Endometrial microvascular endothelial cells (primary cell): Measurements from ENCODE around the gene MYRFL. TPM values are rescaled to one million over a fixed set of nuclear protein-coding genes. Genes with fewer than 3 reads are reported as not detected.
"Not testable (repeated sequence)": the region's sequence is repeated elsewhere in the genome, so short reads cannot be mapped to it uniquely, and the experiment has no call there.

Source experiments
- in situ Hi-C: cut with HindIII; loops from 2 replicates; pipeline ENCODE4 v1.10.0; 2017; ENCODE audit warnings: low sequenced_read_pairs, low pct_unique_long_range_greater_than_20kb; ENCODE audit errors: inconsistent ontology term
- total RNA-seq: library from RNA; depleted of rRNA; stranded (reverse); fragments of >200 nt; gene quantifications from one replicate; pipeline ENCODE4 v1.2.3, GENCODE V29; 2015; ENCODE audit errors: inconsistent ontology term

MYRFL gene
- not detected for total RNA-seq

- in situ Hi-C loops: no loop called here
Observed at GRCh38 chr12:69824966-69825560, at the start of gene MYRFL. Gene MYRFL, plus strand, starts transcription at chr12:69825227. Its CDS starts 291 bp downstream, at chr12:69825518.

DNA sequence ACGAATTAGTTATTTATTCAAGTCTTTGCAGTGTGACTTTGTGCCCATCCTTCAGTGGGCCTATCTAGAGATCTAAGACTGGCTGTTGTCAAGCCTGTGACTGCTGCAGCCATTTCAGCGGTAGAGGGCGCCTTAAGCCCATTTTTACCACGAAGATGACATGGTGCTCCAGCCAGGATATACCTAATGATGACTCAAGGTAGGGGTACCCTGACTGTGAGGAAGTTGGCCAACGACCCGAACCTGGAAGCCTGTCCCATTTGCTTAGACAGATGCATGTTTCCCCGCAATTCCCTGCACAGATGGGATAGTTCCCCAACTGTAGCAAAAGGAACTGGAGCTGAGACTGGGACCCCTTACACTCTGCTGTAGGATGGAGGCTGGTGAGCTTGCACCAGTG, 45.1 kb upstream of the MYRFL start:
- in situ Hi-C loops: no loop called here

DNA sequence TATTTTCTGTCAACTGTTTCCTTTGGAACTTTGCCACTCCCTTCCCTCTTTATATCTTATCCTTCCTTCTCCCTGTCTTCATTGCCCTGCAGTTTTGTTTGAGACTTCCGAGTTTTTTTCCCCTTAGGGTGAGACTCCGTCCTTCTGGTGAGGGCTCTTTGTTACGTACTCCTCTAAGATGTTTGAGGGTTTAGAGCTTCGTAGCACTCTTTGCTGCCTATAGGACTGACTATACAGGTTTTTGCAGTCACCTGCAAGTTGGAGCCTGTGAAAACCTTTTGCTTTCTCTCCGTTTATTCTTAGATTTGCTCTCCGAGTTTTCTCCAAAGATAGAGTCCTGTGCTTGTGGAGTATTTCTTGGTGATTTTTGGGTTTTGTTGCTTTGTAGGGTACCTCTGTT, 41.7 kb upstream of the MYRFL start:
- in situ Hi-C loops: no loop called here

DNA sequence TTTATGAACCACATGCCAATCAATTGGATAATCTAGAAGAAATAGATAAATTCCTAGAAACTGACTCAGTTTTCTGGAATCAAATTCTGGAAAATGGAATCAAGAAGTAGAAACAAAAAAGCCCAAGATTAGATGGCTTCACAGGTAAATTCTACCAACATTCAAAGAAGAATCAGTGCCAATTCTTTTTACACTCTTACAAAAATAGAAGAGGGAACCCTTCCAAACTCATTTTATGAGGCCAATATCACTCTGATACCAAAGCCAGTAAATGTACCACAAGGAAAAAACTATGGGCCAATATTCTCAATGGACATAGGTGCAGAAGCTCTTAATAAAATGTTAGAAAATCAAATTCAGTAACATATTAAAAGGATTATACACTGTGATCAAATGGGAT, 35.7 kb upstream of the MYRFL start:
- in situ Hi-C loops: no loop called here

DNA sequence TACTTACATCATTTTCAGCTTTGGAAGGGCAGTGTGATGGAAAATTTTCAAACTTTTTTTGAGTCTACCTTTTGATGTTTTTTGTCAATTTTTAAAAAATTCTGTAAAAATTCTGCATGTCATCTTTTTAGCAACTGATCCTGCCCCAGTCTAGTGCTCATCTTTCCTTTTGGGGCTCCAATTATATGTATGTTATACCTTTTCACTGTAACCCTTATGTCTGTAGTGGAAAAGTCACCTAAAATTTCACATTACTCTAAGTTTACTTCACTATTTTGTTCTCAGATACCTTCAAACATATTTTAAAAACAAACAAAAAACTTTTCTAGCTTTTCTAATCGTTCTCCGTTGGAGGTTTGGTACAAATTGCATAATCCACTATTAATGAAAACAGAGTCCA, 32.5 kb upstream of the MYRFL start:
- in situ Hi-C loops: no loop called here

- in situ Hi-C loops: not testable (repeated sequence)
Observed at GRCh38 chr12:69807101-69807897, 17.7 kb upstream of the MYRFL start.

GRCh38 chr12:69810870-69811498, 14.0 kb upstream of the MYRFL start:
- in situ Hi-C loops: no loop called here

GRCh38 chr12:69816082-69816481, 8.9 kb upstream of the MYRFL start:
- in situ Hi-C loops: no loop called here

GRCh38 chr12:69821032-69821455, 4.0 kb upstream of the MYRFL start:
- in situ Hi-C loops: no loop called here

DNA sequence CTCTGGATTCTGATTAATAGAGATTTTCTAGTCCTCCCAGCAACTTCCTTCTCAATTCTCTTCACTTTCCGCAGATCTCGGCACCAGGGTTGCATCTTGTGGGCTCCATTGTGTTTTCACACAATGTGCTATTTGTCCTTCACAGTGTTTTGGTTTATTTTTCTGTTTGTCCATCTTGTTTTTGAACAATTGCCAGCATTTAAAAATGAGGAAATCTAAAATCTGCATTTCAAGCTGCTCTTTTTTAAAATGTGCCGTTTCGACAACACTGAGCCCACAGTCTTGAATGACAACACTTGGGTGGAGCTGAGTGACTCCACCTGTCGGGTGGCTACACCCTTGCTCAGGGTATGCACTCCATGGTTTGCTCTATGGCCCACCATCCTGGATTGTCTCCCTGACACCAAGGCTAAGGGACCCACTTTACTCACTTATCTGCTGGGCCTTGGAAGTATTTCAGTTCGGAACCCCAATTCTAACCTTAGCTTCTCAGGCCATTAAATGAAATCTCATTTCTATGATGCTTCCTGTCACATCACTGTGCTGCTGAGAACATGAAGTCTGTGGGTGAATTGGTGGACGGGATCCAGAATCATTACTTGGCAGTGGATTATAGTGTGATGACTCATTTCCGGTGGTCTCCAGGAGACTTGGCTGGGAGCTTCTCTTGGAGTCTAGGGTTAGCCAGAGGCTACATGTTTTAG, 3.4 kb upstream of the MYRFL start:
- in situ Hi-C loops: no loop called here

- in situ Hi-C loops: no loop called here
Observed at GRCh38 chr12:69822201-69822860, 2.7 kb upstream of the MYRFL start.

- in situ Hi-C loops: no loop called here
Observed at GRCh38 chr12:69824028-69824427, 999 bp upstream of the MYRFL start.

DNA sequence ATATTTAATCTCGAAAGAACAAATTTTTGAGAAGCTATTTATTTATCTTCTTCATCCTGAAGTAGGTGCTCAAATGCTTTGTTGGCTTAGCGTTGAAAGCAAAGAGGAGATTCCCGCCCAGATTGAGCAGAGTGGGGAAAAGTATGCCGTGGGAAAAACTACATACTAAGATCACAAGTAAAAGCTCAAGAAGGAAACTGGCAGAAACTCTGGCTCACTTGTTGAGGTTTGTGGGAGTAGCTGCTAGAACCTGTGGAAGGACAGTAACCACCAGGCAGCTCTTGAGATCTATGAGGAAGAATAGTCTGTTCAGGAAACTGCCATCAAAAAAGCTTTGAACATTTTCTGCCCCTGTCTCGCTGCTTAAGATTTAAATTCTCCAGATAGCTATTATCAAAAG, 3.9 kb downstream of the MYRFL start:
- in situ Hi-C loops: no loop called here

- in situ Hi-C loops: no loop called here
Observed at GRCh38 chr12:69833696-69834095, 8.7 kb downstream of the MYRFL start.

DNA sequence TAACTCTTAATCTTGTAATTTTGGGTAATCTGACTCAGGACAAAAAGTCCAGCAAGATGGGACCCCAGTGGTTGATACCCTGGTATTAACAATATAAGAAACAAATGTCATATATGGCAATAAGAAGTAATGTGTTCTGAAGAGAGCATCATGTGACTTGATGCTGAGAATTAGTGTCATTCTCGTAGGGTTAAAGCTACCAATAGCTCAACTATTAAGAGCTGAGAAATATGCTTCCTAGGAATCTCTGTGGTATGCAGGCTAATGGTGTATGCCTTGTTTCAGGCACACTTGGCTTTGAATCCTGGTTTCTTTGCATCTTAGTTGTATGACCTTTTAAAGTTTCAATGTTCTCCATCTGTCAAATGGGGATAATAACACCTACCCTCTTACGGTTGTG, 9.1 kb downstream of the MYRFL start:
- in situ Hi-C loops: no loop called here

GRCh38 chr12:69834576-69834975, 9.5 kb downstream of the MYRFL start:
- in situ Hi-C loops: no loop called here

GRCh38 chr12:69835081-69835480, 10.1 kb downstream of the MYRFL start:
- in situ Hi-C loops: no loop called here

DNA sequence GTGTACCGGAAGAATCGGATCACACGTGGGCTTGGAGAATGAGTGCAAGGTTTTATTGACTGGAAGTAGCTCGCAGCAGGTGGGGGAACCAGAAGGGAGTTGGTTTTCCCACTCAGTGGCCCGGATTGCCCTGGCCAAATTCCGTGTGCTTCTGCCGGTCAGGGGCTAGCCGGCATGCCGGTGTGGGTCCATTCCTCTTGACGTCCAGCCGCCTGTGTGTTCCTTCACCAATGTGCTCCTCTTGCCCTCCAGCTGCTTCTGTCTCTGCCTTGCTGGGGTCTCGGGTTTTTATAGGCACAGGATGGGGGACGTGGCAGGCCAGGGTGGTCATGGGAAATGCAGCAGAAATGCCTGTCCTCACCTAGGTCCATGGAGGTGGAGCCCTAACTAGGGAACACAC, 11.0 kb downstream of the MYRFL start:
- in situ Hi-C loops: no loop called here

- in situ Hi-C loops: no loop called here
Observed at GRCh38 chr12:69837191-69837590, 12.2 kb downstream of the MYRFL start.
